HEK293 (cell line): ENCODE measurements around the gene MAF.

ENCODE experiments used
- ATF2 ChIP-seq: fragments of 450-650 bp; formaldehyde crosslinking; IDR thresholded peaks from 2 replicates; pipeline ENCODE4 v1.5.1; 2016; ENCODE audit warnings: missing biosample characterization, missing genetic modification characterization, low read depth
- BCL11B ChIP-seq: fragments of 450-650 bp; formaldehyde crosslinking; IDR thresholded peaks from 2 replicates; pipeline ENCODE4 v1.5.1; 2016; ENCODE audit warnings: low read depth, missing biosample characterization, missing genetic modification characterization
- HIC1 ChIP-seq: fragments of 450-650 bp; formaldehyde crosslinking; IDR thresholded peaks from 2 replicates; pipeline ENCODE4 v1.5.1; 2016; ENCODE audit warnings: missing biosample characterization, missing genetic modification characterization
- HOXA7 ChIP-seq: sonication (generic); formaldehyde crosslinking; IDR thresholded peaks from 2 replicates; pipeline ENCODE4 v1.8.1; 2022; ENCODE audit warnings: missing genetic modification reagents, borderline replicate concordance
- IKZF3 ChIP-seq: fragments of 450-650 bp; IDR thresholded peaks from 2 replicates; pipeline ENCODE4 v1.5.0; 2018; ENCODE audit warnings: missing biosample characterization, mild to moderate bottlenecking, missing genetic modification characterization, moderate library complexity
- KLF1 ChIP-seq: fragments of 450-650 bp; formaldehyde crosslinking; IDR thresholded peaks from 2 replicates; pipeline ENCODE4 v1.5.1; 2016; ENCODE audit warnings: missing biosample characterization, missing genetic modification characterization
- KLF16 ChIP-seq: fragments of 450-650 bp; formaldehyde crosslinking; IDR thresholded peaks from 2 replicates; pipeline ENCODE4 v1.5.1; 2017; ENCODE audit warnings: missing biosample characterization, missing genetic modification characterization
- KLF17 ChIP-seq: fragments of 450-650 bp; formaldehyde crosslinking; IDR thresholded peaks from 2 replicates; pipeline ENCODE4 v1.5.1; 2016; ENCODE audit warnings: missing biosample characterization, missing genetic modification characterization
- PRDM1 ChIP-seq: fragments of 450-650 bp; formaldehyde crosslinking; IDR thresholded peaks from 2 replicates; pipeline ENCODE4; 2016; ENCODE audit warnings: missing biosample characterization, missing genetic modification characterization
- REPIN1 ChIP-seq: fragments of 450-650 bp; formaldehyde crosslinking; IDR thresholded peaks from 2 replicates; pipeline ENCODE4 v1.5.1; 2017; ENCODE audit warnings: missing biosample characterization, missing genetic modification characterization, low read depth
- SALL2 ChIP-seq: fragments of 450-650 bp; formaldehyde crosslinking; IDR thresholded peaks from 2 replicates; pipeline ENCODE4 v1.5.0; 2017; ENCODE audit warnings: missing biosample characterization, mild to moderate bottlenecking, missing genetic modification characterization, borderline replicate concordance
- ZNF121 ChIP-seq: fragments of 450-650 bp; formaldehyde crosslinking; IDR thresholded peaks from 2 replicates; pipeline ENCODE4 v1.5.1; 2016; ENCODE audit warnings: missing biosample characterization, missing genetic modification characterization
- ZNF132 ChIP-seq: fragments of 450-650 bp; formaldehyde crosslinking; IDR thresholded peaks from 2 replicates; pipeline ENCODE4 v1.5.1; 2017; ENCODE audit warnings: missing biosample characterization, missing genetic modification characterization, borderline replicate concordance
- ZNF133 ChIP-seq: fragments of 450-650 bp; formaldehyde crosslinking; IDR thresholded peaks from 2 replicates; pipeline ENCODE4 v1.5.1; 2016; ENCODE audit warnings: missing biosample characterization, missing genetic modification characterization
- ZNF174 ChIP-seq: fragments of 450-650 bp; formaldehyde crosslinking; IDR thresholded peaks from 2 replicates; pipeline ENCODE4 v1.5.0; 2017; ENCODE audit warnings: missing biosample characterization, mild to moderate bottlenecking, missing genetic modification characterization
- ZNF175 ChIP-seq: fragments of 450-650 bp; formaldehyde crosslinking; IDR thresholded peaks from 2 replicates; pipeline ENCODE4 v1.5.1; 2016; ENCODE audit warnings: missing biosample characterization, missing genetic modification characterization
- ZNF23 ChIP-seq: fragments of 450-650 bp; formaldehyde crosslinking; IDR thresholded peaks from 2 replicates; pipeline ENCODE4 v1.5.1; 2016; ENCODE audit warnings: missing biosample characterization, missing genetic modification characterization, borderline replicate concordance
- ZNF24 ChIP-seq: fragments of 450-650 bp; formaldehyde crosslinking; IDR thresholded peaks from 2 replicates; pipeline ENCODE4 v1.5.1; 2016; ENCODE audit warnings: missing biosample characterization, missing genetic modification characterization
- ZNF266 ChIP-seq: fragments of 450-650 bp; formaldehyde crosslinking; IDR thresholded peaks from 2 replicates; pipeline ENCODE4 v1.5.1; 2016; ENCODE audit warnings: missing biosample characterization, missing genetic modification characterization, low read depth
- ZNF280D ChIP-seq: fragments of 450-650 bp; formaldehyde crosslinking; IDR thresholded peaks from 2 replicates; pipeline ENCODE4 v1.5.1; 2016; ENCODE audit warnings: missing biosample characterization, missing genetic modification characterization
- ZNF324 ChIP-seq: fragments of 450-650 bp; formaldehyde crosslinking; IDR thresholded peaks from 2 replicates; pipeline ENCODE4 v1.5.1; 2016; ENCODE audit warnings: missing biosample characterization, missing genetic modification characterization
- ZNF394 ChIP-seq: fragments of 450-650 bp; formaldehyde crosslinking; IDR thresholded peaks from 2 replicates; pipeline ENCODE4 v1.5.1; 2016; ENCODE audit warnings: missing biosample characterization, missing genetic modification characterization, mild to moderate bottlenecking, moderate library complexity, borderline replicate concordance
- ZNF416 ChIP-seq: fragments of 450-650 bp; formaldehyde crosslinking; IDR thresholded peaks from 2 replicates; pipeline ENCODE4 v1.5.1; 2016; ENCODE audit warnings: missing biosample characterization, missing genetic modification characterization
- ZNF426 ChIP-seq: fragments of 450-650 bp; formaldehyde crosslinking; IDR thresholded peaks from 2 replicates; pipeline ENCODE4 v1.5.1; 2017; ENCODE audit warnings: missing biosample characterization, missing genetic modification characterization, mild to moderate bottlenecking, inconsistent platforms, moderate library complexity
- ZNF555 ChIP-seq: fragments of 450-650 bp; formaldehyde crosslinking; conservative IDR thresholded peaks from 2 replicates; pipeline ENCODE4 v1.5.1; 2017; ENCODE audit warnings: missing biosample characterization, mild to moderate bottlenecking, missing genetic modification characterization, inconsistent platforms
- ZNF707 ChIP-seq: fragments of 450-650 bp; formaldehyde crosslinking; IDR thresholded peaks from 2 replicates; pipeline ENCODE4 v1.5.1; 2016; ENCODE audit warnings: missing biosample characterization, missing genetic modification characterization
- ZNF76 ChIP-seq: fragments of 450-650 bp; formaldehyde crosslinking; IDR thresholded peaks from 2 replicates; pipeline ENCODE4; 2016; ENCODE audit warnings: low read depth, missing biosample characterization, missing genetic modification characterization, borderline replicate concordance
- ZNF830 ChIP-seq: fragments of 450-650 bp; IDR thresholded peaks from 2 replicates; pipeline ENCODE4 v1.5.0; 2018; ENCODE audit warnings: missing biosample characterization, missing genetic modification characterization, low read depth, mild to moderate bottlenecking, moderate library complexity
- ZNF843 ChIP-seq: fragments of 450-650 bp; formaldehyde crosslinking; IDR thresholded peaks from 2 replicates; pipeline ENCODE4 v1.5.1; 2016; ENCODE audit warnings: missing biosample characterization, missing genetic modification characterization
- ZSCAN16 ChIP-seq: fragments of 450-650 bp; formaldehyde crosslinking; IDR thresholded peaks from 2 replicates; pipeline ENCODE4 v1.5.1; 2016; ENCODE audit warnings: missing biosample characterization, missing genetic modification characterization
- ZSCAN23 ChIP-seq: fragments of 450-650 bp; formaldehyde crosslinking; IDR thresholded peaks from 2 replicates; pipeline ENCODE4 v1.5.1; 2016; ENCODE audit warnings: missing biosample characterization, missing genetic modification characterization
- ZSCAN5A ChIP-seq: fragments of 450-650 bp; formaldehyde crosslinking; IDR thresholded peaks from 2 replicates; pipeline ENCODE4 v1.5.1; 2016; ENCODE audit warnings: missing biosample characterization, missing genetic modification characterization

MAF gene

GRCh38 chr16:79600638-79601091, at the start of gene MAF (continued):
- TF ChIP-seq HIC1 (tag by site-specific recombination) (no peak), ZNF324 (no peak), ZNF174 (tag by site-specific recombination) (no peak), REPIN1 (tag by site-specific recombination) (no peak; the same call in 1 of the 2 replicates), ZNF133 (tag by site-specific recombination) (no peak), ZNF266 (tag by site-specific recombination) (no peak), KLF16 (tag by site-specific recombination) (no peak), ZNF23 (tag by site-specific recombination) (no peak), HOXA7 (CRISPR knock-in tag) (no peak), ZNF76 (tag by site-specific recombination) (peak; percentile 32; the same call in 1 of the 2 replicates), ZSCAN23 (no peak), ZNF175 (no peak), KLF17 (tag by site-specific recombination) (peak; percentile 63; the same call in 1 of the 2 replicates), ZNF555 (tag by site-specific recombination) (no peak), ZNF426 (no peak), IKZF3 (tag by site-specific recombination) (peak; percentile 46; the same call in 1 of the 2 replicates), ATF2 (tag by site-specific recombination) (peak; percentile 75), ZNF394 (0 out of 2 replicates have a peak, but pooled peaks have one; percentile 20), ZNF416 (no peak), ZNF121 (no peak), ZNF132 (tag by site-specific recombination) (no peak), BCL11B (tag by site-specific recombination) (no peak), ZNF280D (tag by site-specific recombination) (no peak), ZNF830 (tag by site-specific recombination) (no peak), PRDM1 (tag by site-specific recombination) (no peak), ZSCAN16 (tag by site-specific recombination) (no peak), ZNF707 (tag by site-specific recombination) (no peak), ZNF843 (tag by site-specific recombination) (peak; percentile 31; the same call in 1 of the 2 replicates), ZNF24 (tag by site-specific recombination) (no peak), SALL2 (tag by site-specific recombination) (no peak), ZSCAN5A (tag by site-specific recombination) (no peak), KLF1 (tag by site-specific recombination) (0 out of 2 replicates have a peak, but pooled peaks have one; percentile 23)
